ENCODE data around the gene TNFRSF6B.

Gene TNFRSF6B

GRCh38 chr20:63706852-63707557 is 10.6 kb downstream of the TNFRSF6B start:
- Histone ChIP-seq H2BK120ac (ENCODE audit: low read depth, low read length) (peak overlapping the region; percentile 87), H3K4me3 (ENCODE audit: low read length in 2 of 2) (peak overlapping the region; percentile 91), H2AK5ac (ENCODE audit: low read depth, low read length) (peak overlapping the region; percentile 99), H3K27me3 (ENCODE audit: control insufficient read depth in 3 of 3, insufficient read depth in 3 of 3, low read depth in 1 of 3, low read length in 3 of 3) (no peaks in the 10 kb centered on the region), H2BK15ac (ENCODE audit: low read length) (peak overlapping the region; percentile 64), H2AFZ (ENCODE audit: low read length) (peak overlapping the region; percentile 91), H3K4ac (ENCODE audit: low read length) (no peak overlapping the region), H2BK12ac (ENCODE audit: low read length) (no peak overlapping the region), H2BK5ac (ENCODE audit: low read length) (peak overlapping the region; percentile 82), H3K14ac (ENCODE audit: low read length) (peak overlapping the region; percentile 90), H3K79me1 (ENCODE audit: low read depth, low read length) (peaks cover 30% of the 10 kb centered on the region), H4K8ac (ENCODE audit: low read depth, low read length) (peak overlapping the region; percentile 72), H3K18ac (ENCODE audit: low read length) (peak overlapping the region; percentile 99), H3K23ac (ENCODE audit: low read depth, low read length, poor library complexity) (peak overlapping the region; percentile 99), H4K91ac (ENCODE audit: low read depth, low read length, poor library complexity) (no peak overlapping the region), H3K9ac (ENCODE audit: low read depth, low read length, poor library complexity) (peak overlapping the region; percentile 96), H3K9me3 (replicated peaks in 1 of 2; ENCODE audit: control insufficient read depth in 2 of 2, insufficient read depth in 1 of 2, low read depth in 1 of 2, low read length in 2 of 2) (peaks cover 0 to 5% of the 10 kb centered on the region in 2 donors), H3K27ac (replicated peaks; ENCODE audit: low read length) (no peak overlapping the region), H3K4me1 (ENCODE audit: control insufficient read depth in 2 of 2, insufficient read depth in 1 of 2, low read depth in 1 of 2, low read length in 2 of 2) (peaks cover 12 to 13% of the 10 kb centered on the region in 2 donors), H3K4me2 (ENCODE audit: insufficient read depth, low read length, poor library complexity, severe bottlenecking) (peak overlapping the region; percentile 94), H3K36me3 (replicated peaks in 1 of 2; ENCODE audit: control insufficient read depth in 2 of 2, insufficient read depth in 2 of 2, low read length in 2 of 2) (peaks cover 37 to 68% of the 10 kb centered on the region in 2 donors)
- no peak for DNase-seq (ENCODE audit: low spot score)
- no CpG with 5 or more reads among the region's 56 CpGs for WGBS, 2 donors (ENCODE audit: extremely low coverage in 2 of 2, insufficient read length in 2 of 2, insufficient replicate concordance in 1 of 2)

GRCh38 chr20:63707558-63708300 is 11.3 kb downstream of the TNFRSF6B start, which contains the start of the genes ARFRP1 and ZGPAT:
TSS of gene ARFRP1 (minus strand) at chr20:63707976. CDS start at chr20:63707091, 885 bp downstream.
TSS of gene ZGPAT (plus strand) at chr20:63708039. CDS start at chr20:63708581, 542 bp downstream.
- H3K23ac ChIP-seq (ENCODE audit: low read depth, low read length, poor library complexity), result peak within 1 kb of the TSS; percentile 99

GRCh38 chr20:63708301-63709148 is 12.1 kb downstream of the TNFRSF6B start:
- H3K36me3 ChIP-seq (replicated peaks in 1 of 2; ENCODE audit: control insufficient read depth in 2 of 2, insufficient read depth in 2 of 2, low read length in 2 of 2), result peaks cover 37 to 77% of the 10 kb centered on the region in 2 donors
- peak overlapping the region; percentile 53 for H2BK5ac ChIP-seq (ENCODE audit: low read length)
- peak overlapping the region; percentile 95 for H2AK5ac ChIP-seq (ENCODE audit: low read depth, low read length)
- peaks cover 0 to 16% of the 10 kb centered on the region in 2 donors for H3K9me3 ChIP-seq (replicated peaks in 1 of 2; ENCODE audit: control insufficient read depth in 2 of 2, insufficient read depth in 1 of 2, low read depth in 1 of 2, low read length in 2 of 2)
- H3K27ac ChIP-seq (replicated peaks; ENCODE audit: low read length), result no peak overlapping the region
- no peak overlapping the region for H4K91ac ChIP-seq (ENCODE audit: low read depth, low read length, poor library complexity)
- H2BK12ac ChIP-seq (ENCODE audit: low read length), result no peak overlapping the region
- no peak for DNase-seq (ENCODE audit: low spot score)
- peak overlapping the region; percentile 96 for H3K18ac ChIP-seq (ENCODE audit: low read length)
- H2BK15ac ChIP-seq (ENCODE audit: low read length), result no peak overlapping the region
- no peaks in the 10 kb centered on the region for H3K27me3 ChIP-seq (ENCODE audit: control insufficient read depth in 3 of 3, insufficient read depth in 3 of 3, low read depth in 1 of 3, low read length in 3 of 3)
- peak overlapping the region; percentile 98 for H3K9ac ChIP-seq (ENCODE audit: low read depth, low read length, poor library complexity)
- H2BK120ac ChIP-seq (ENCODE audit: low read depth, low read length), result peak overlapping the region; percentile 61
- peak overlapping the region; percentile 94 for H3K4me2 ChIP-seq (ENCODE audit: insufficient read depth, low read length, poor library complexity, severe bottlenecking)
- peak overlapping the region; percentile 82 for H3K14ac ChIP-seq (ENCODE audit: low read length)
- peak overlapping the region; percentile 82 for H4K8ac ChIP-seq (ENCODE audit: low read depth, low read length)
- H3K4ac ChIP-seq (ENCODE audit: low read length), result no peak overlapping the region
- WGBS, 2 donors (ENCODE audit: extremely low coverage in 2 of 2, insufficient read length in 2 of 2, insufficient replicate concordance in 1 of 2), result no CpG with 5 or more reads among the region's 67 CpGs
- H3K4me3 ChIP-seq (ENCODE audit: low read length in 2 of 2), result peak overlapping the region; percentile 91
- peak overlapping the region; percentile 86 for H2AFZ ChIP-seq (ENCODE audit: low read length)
- H3K79me1 ChIP-seq (ENCODE audit: low read depth, low read length), result peaks cover 30% of the 10 kb centered on the region
- peaks cover 12 to 13% of the 10 kb centered on the region in 2 donors for H3K4me1 ChIP-seq (ENCODE audit: control insufficient read depth in 2 of 2, insufficient read depth in 1 of 2, low read depth in 1 of 2, low read length in 2 of 2)
- H3K23ac ChIP-seq (ENCODE audit: low read depth, low read length, poor library complexity), result peak overlapping the region; percentile 99

More at GRCh38 chr20:63707558-63708300, 11.3 kb downstream of the TNFRSF6B start, which contains the start of the genes ARFRP1 and ZGPAT:
- H2AFZ ChIP-seq (ENCODE audit: low read length), result peak within 1 kb of the TSS; percentile 91
- peaks cover 30% of the 10 kb centered on the region for H3K79me1 ChIP-seq (ENCODE audit: low read depth, low read length)
- H3K4ac ChIP-seq (ENCODE audit: low read length), result no peak within 1 kb of the TSS
- peak within 1 kb of the TSS; percentile 90 for H3K14ac ChIP-seq (ENCODE audit: low read length)
- no CpG with 5 or more reads among the region's 98 CpGs for WGBS, 2 donors (ENCODE audit: extremely low coverage in 2 of 2, insufficient read length in 2 of 2, insufficient replicate concordance in 1 of 2)
- H3K36me3 ChIP-seq (replicated peaks in 1 of 2; ENCODE audit: control insufficient read depth in 2 of 2, insufficient read depth in 2 of 2, low read length in 2 of 2), result peaks cover 37 to 72% of the 10 kb centered on the region in 2 donors
- no peaks in the 10 kb centered on the region for H3K27me3 ChIP-seq (ENCODE audit: control insufficient read depth in 3 of 3, insufficient read depth in 3 of 3, low read depth in 1 of 3, low read length in 3 of 3)
- peak within 1 kb of the TSS; percentile 99 for H2AK5ac ChIP-seq (ENCODE audit: low read depth, low read length)
- peak within 1 kb of the TSS; percentile 31 for H3K27ac ChIP-seq (replicated peaks; ENCODE audit: low read length)
- H3K4me2 ChIP-seq (ENCODE audit: insufficient read depth, low read length, poor library complexity, severe bottlenecking), result peak within 1 kb of the TSS; percentile 94
- peak; percentile 86 for DNase-seq (ENCODE audit: low spot score)
- no peak within 1 kb of the TSS for H2BK12ac ChIP-seq (ENCODE audit: low read length)
- peak within 1 kb of the TSS; percentile 82 for H4K8ac ChIP-seq (ENCODE audit: low read depth, low read length)
- peak within 1 kb of the TSS; percentile 91 for H3K4me3 ChIP-seq (ENCODE audit: low read length in 2 of 2)
- peak within 1 kb of the TSS; percentile 98 for H3K9ac ChIP-seq (ENCODE audit: low read depth, low read length, poor library complexity)
- H3K4me1 ChIP-seq (ENCODE audit: control insufficient read depth in 2 of 2, insufficient read depth in 1 of 2, low read depth in 1 of 2, low read length in 2 of 2), result peaks cover 12 to 13% of the 10 kb centered on the region in 2 donors
- peaks cover 0 to 12% of the 10 kb centered on the region in 2 donors for H3K9me3 ChIP-seq (replicated peaks in 1 of 2; ENCODE audit: control insufficient read depth in 2 of 2, insufficient read depth in 1 of 2, low read depth in 1 of 2, low read length in 2 of 2)
- H4K91ac ChIP-seq (ENCODE audit: low read depth, low read length, poor library complexity), result no peak within 1 kb of the TSS
- H2BK15ac ChIP-seq (ENCODE audit: low read length), result peak within 1 kb of the TSS; percentile 64
- peak within 1 kb of the TSS; percentile 99 for H3K18ac ChIP-seq (ENCODE audit: low read length)
- peak within 1 kb of the TSS; percentile 82 for H2BK5ac ChIP-seq (ENCODE audit: low read length)
- peak within 1 kb of the TSS; percentile 87 for H2BK120ac ChIP-seq (ENCODE audit: low read depth, low read length)
